DMS 273 treated with DMSO at 0.1 percent for 48 hours (cell line): Measurements from ENCODE around the gene ZNF398.

Source experiments
- DNase-seq: peaks from one replicate; lab custom pipeline; 2025; lab: John Stamatoyannopoulos, UW

ZNF398 gene

GRCh38 chr7:149150981-149151380 is 3.7 kb downstream of the ZNF398 start:
- DNase-seq: no peak

DNA sequence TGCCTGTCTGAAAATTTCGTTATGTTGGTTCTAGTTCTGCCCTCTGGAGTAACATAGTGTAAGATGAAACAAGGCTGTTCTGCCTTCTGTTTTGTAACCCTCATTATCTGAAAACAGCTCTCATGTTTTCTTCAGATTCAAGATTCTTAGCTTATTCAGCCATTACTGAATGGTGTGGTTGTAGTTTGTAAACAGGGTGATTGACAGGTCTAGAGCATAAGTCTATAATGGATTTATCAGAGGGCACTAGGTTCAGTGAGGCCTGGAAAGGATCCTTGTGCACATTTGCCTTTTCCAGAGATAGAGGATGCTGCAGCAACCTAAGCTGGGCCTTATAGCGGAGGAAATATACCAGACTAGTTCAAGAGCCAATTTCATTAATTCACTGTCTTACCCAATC is 6.1 kb downstream of the ZNF398 start:
- no peak for DNase-seq

DNA sequence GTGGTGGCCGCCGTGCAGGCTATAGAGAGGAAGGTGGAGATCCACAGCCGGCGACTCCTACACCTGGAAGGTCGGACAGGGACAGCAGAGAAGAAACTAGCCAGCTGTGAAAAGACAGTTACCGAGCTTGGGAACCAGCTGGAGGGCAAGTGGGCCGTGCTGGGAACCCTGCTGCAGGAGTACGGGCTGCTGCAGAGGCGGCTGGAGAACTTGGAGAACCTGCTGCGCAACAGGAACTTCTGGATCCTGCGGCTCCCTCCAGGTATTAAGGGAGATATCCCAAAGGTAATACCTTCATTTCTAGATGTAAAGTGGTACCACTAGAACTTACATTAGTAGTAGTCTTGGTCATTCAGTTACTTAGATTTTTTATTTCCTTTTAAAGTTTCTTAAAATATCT is 6.8 kb downstream of the ZNF398 start:
- no peak for DNase-seq

DNA sequence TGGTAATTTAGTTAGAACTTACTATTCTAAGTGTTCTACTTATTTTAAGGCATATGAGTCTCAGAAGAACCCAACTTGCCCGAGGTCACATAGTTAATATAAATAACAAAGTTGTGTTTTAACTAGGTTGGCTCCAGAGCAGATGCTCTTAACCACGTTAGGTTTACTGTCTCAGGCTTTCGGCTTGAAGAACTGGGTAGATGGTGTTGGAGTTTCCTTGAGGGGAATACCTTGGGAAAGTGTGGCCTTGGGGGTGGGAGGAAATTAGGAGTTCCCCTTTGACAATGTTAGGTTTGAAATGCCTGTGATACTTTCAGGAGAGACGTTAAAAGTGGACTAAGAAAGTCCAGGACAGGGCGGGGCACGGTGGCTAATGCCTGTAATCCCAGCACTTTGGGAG is 9.6 kb downstream of the ZNF398 start:
- no peak for DNase-seq

GRCh38 chr7:149161241-149161848 is 14.1 kb downstream of the ZNF398 start:
- no peak for DNase-seq

GRCh38 chr7:149166142-149166541 is 18.9 kb downstream of the ZNF398 start:
- DNase-seq: no peak

DNA sequence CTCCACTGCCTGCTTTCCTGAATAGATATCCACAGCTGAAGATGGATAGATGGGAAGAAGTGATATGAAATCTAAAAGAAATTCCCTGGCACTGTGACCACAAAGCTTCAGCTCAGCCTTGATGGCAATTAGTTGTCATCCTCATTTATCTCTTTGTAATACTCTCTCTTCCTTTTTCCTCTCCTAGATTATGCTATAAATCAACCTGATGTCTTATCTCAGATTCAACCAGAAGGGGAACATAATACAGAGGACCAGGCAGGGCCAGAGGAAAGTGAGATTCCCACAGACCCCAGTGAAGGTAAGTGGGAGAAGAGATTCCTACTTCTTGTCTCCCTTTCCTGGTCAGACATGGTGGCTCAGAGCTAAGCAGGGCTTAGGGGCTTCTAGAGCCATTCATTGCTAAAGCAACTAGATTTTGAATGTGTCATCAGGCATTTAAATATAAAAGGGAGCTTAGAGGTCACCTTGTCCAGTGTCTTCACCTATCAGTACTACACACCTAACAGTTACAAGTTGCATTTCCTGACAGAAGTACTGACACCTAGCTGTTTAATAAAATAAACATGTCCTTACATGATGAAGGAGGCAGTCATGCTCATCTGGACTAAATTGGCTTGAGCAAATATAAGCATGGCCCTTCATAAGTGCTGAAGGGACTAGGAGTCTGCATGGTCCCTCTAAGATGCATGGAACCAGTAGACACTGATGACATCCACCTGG is 19.5 kb downstream of the ZNF398 start:
- no peak for DNase-seq

- no peak for DNase-seq
These were observed 24.8 kb downstream of the ZNF398 start for GRCh38 chr7:149171892-149172533.

GRCh38 chr7:149172534-149172920 is 25.3 kb downstream of the ZNF398 start:
- DNase-seq: no peak

- no peak for DNase-seq
These were observed 27.9 kb downstream of the ZNF398 start for GRCh38 chr7:149175150-149175549.

DNA sequence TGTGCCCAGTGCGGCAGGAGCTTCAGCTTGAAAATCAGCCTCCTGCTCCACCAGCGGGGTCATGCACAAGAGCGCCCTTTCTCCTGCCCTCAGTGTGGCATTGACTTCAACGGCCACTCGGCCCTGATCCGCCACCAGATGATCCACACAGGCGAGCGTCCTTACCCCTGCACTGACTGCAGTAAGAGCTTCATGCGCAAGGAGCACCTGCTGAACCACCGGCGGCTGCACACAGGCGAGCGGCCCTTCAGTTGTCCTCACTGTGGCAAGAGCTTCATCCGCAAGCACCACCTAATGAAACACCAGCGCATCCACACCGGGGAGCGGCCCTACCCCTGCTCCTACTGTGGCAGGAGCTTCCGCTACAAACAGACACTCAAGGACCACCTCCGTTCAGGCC is 32.0 kb downstream of the ZNF398 start:
- no peak for DNase-seq

DNA sequence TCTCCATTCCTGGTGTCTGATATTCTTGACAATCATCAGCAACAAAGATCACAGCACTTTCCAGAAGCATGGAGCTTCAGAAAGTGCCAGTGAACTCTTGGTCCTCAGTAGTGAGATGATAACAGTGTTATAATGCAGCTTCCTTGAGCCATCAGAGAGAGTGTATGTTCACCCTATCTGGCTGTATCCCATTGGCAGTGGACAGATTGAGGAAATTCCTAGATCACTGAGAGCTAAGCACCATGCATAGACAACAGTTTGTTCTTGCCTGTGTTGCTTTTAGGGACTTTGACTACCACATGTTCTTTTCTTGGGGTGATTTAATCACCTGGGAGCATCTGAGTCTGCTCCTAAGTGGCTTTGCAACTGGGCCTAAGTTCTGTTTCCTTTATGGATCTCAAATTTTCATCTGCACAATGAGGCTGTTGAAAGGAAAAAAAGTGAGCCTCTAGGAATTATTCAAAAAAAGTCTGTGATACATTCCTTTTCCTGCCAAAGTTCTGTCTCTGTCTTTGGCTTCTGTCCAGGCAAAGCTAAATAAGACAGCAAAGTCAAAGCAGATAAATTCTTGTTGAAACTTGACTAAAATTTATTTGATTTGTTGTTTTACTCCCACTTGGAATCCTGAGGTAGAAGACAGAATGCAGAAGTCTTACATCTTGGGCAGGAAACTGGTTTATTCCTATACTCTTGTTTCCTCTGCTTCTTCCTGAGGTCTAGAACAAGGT is 33.6 kb downstream of the ZNF398 start:
- no peak for DNase-seq

DNA sequence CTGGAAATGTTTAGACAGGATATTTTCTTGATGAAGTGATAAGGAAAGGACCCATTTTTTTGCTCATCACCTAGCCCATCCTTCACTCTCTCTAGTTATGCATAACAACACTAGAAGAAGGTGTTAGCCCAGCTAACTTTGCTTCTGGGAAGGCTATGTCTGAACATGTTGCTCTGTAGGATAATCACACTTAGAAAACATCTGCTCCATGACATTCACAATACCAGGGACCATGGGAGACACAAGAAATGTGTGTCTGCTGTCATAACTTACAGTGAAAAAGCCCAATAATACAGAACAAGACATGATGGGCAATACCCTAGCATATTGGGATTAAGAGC is 34.2 kb downstream of the ZNF398 start:
- DNase-seq: no peak

DNA sequence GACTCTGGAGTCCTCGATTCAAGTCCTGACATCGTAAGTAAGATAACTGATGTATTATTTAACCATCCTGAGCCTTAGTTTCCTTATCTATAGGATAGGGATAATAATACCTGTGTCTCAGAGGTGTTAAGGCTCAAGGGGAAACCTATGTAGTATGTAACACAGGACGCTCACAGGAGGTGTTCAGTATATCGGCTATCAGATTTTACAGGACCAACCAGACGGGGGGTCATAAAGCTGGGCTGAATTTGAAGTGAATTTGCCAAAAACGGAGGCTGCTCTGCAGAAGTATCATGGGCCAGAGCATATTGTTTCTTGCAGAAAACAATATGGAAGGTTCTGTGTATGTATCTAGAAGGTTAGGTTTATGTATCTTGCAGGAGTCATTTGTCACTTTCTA is 37.0 kb downstream of the ZNF398 start:
- DNase-seq: no peak

DNA sequence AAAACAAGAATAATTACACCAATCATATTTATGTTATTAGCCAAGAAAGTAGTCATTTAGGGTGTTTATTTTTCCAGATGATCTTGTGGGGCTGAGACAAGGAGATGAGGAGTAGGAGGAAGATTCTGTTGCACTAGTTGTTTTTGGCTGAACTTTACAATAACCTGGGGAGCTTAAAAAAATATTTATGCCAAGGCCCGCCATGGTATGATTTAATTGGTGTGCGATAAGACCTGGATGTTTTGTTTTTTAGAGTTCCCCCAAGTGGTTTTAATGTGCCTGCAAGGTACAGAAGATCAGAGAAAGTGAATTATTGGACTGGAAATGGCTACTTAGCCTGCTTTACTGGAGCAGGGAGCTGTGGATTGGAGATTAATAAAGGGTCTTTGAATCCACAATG is 41.0 kb downstream of the ZNF398 start:
- no peak for DNase-seq

DNA sequence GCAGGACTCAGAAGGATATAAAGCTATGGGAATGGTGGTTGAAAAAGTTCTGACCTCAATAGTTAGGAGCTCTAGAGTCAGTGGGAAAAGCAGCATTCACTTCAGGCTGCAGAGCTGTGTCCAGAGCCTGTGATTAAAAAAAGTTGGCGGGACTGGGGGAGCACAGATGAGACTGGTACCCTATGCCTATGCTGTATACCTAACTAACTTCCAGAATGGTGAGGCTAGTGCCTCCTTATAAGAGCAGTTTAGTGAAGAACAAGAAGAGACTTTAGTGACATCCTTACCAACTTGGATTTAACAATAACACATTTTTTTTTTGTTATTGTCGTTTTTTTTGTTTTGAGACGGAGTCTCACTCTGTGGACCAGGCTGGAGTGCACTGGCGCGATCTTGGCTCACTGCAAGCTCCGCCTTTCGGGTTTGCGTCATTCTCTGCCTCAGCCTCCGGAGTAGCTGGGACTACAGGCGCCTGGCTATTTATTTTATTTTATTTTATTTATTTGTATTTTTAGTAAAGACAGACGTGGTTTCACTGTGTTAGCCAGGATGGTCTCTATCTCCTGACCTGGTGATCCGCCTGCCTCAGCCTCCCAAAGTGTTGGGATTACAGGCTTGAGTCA is 41.5 kb downstream of the ZNF398 start:
- no peak for DNase-seq

DNA sequence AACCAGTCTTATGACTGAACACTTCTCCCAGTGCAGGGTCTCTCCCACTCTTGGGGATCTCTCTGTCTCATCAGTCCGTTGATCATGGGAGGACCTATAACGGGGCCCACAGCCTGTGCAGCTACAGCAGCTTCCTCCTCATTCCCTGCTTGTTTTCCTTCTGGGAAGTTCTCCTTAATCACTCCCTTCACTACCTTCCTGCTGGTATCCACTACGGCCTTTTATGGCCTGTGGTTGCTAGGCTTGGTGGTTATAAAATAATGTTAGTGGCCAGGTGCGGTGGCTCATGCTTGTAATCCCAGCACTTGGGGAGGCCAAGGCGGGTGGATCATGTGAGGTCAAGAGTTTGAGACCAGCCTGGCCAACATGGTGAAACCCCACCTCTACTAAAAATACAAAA is 44.6 kb downstream of the ZNF398 start:
- DNase-seq: no peak

DNA sequence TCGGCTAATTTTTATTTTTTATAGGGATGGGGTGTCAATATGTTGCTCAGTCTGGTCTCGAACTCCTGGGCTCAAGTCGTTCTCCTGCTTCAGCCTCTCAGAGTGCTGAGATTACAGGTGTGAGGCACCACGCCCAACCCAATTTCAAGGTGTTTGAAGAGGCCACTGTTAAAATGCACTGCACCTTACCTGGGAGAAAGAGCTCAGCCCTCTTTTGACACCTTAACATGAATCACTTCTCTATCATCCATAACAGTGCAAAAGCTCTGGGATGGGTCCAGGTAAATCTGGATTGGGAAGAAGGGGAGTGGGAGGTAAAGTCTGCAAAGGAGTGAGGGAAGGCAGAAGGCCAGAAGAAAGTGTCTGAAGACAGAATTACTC is 47.5 kb downstream of the ZNF398 start:
- no peak for DNase-seq

- peak; percentile 99 for DNase-seq
These were observed 48.2 kb downstream of the ZNF398 start, which contains the start of gene ZNF282 for GRCh38 chr7:149195180-149196150. TSS of gene ZNF282 (plus strand) at chr7:149195546. CDS start at chr7:149195590, 44 bp downstream.

DNA sequence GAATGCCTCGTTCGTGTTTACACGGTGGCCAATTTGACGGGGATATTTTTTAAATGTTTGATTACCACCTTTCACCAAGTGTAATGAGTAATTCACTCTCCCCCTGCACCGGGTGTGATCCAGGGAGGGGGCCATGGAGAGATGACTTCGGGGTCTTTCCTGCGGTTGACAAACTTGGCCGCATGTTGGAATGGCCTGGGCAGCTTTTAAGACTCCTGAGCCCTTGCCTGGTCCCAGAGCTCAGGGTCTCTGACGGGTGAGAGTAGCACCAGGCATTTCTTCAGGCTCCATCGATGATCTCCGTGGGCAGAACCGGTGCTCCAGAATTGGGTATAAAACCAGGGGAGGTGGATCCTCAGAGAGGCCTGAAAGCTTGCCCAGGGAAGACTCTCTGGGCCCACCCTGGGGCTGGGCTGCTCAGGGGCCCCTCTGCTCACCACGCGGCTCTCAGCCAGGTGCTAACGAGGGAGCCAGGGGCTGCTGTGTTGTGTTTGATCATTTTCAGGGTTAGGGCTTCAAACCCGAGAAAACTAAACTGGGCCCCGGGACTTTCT is 49.0 kb downstream of the ZNF398 start:
- DNase-seq: no peak

DNA sequence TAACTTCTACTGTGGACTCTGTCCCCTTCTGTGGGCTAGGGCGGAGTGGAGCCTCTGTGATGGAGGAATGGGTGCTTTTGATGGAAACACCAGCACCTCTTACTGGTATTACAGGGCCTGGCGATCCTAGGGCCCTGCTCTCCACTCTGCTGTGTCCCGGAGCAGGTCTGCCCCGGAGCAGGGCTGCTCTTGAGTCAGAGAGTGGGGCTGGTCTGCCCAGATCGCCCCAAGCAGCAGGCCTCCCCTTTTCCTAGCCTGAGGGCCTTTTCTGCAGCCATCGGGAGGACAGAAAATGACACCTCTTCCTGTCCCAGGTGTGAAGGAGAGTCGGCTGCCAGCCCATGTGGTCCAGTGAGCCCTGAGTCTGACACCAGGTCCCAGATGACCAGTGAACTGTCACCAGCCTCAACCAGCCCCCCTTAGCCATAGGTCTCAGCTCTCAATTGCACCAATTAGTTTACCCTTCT is 49.5 kb downstream of the ZNF398 start:
- DNase-seq: no peak
